ENCODE measurements around the gene C1orf232. TPM values are rescaled to one million over a fixed set of nuclear protein-coding genes. Genes with fewer than 3 reads are reported as not detected.

Gene C1orf232
- total RNA-seq, 1 donor from 2014 or later = not detected

- H3K27me3 Mint-ChIP-seq = peaks cover 14% of the 10 kb centered on the region
- ChIA-PET POLR2A (interaction anchor here (0.6 kb wide), 1 partner anchor 281 kb away, joined by 8 read pairs; no protein-coding TSS in a partner anchor), CTCF (no interaction called here)
Measured at GRCh38 chr1:26164036-26164860, 4.5 kb downstream of the C1orf232 start.

GRCh38 chr1:26163684-26164035, 5.1 kb downstream of the C1orf232 start:
- ATAC-seq (ENCODE audit: low read depth) (no peak), DNase-seq (no peak)
- POLR2A ChIA-PET = interaction anchor here (0.6 kb wide), 1 partner anchor 156 kb away, joined by 8 read pairs; no protein-coding TSS in a partner anchor
- Mint-ChIP-seq H3K36me3 (ENCODE audit: low read depth) (no peaks in the 10 kb centered on the region), H3K4me3 (peak overlapping the region; percentile 15), H3K27ac (no peak overlapping the region), H3K27me3 (peaks cover 17% of the 10 kb centered on the region), H3K9me3 (no peaks in the 10 kb centered on the region), H3K4me1 (peaks cover 13% of the 10 kb centered on the region)
- CTCF ChIA-PET = no interaction called here
- intact Hi-C loops (cut with micrococcal nuclease) = loop anchor here (1.0 to 5.0 kb wide), 3 partner anchors 58 to 256 kb away; partner anchors contain the start of gene STMN1
- TF ChIP-seq CTCF (IDR thresholded peaks at IDR 0.05) = no peak

More at GRCh38 chr1:26164036-26164860, 4.5 kb downstream of the C1orf232 start:
- no peak overlapping the region for H3K27ac Mint-ChIP-seq
- peaks cover 13% of the 10 kb centered on the region for H3K4me1 Mint-ChIP-seq
- H3K36me3 Mint-ChIP-seq (ENCODE audit: low read depth) = no peaks in the 10 kb centered on the region
- intact Hi-C loops (cut with micrococcal nuclease) = loop anchor here (1.0 to 5.0 kb wide), 3 partner anchors 59 to 257 kb away; partner anchors contain the start of gene STMN1
- peak overlapping the region; percentile 56 for H3K4me3 Mint-ChIP-seq
- DNase-seq (peak; percentile 74), ATAC-seq (ENCODE audit: low read depth) (peak; percentile 70)
- no peak for TF ChIP-seq CTCF (IDR thresholded peaks at IDR 0.05)
- H3K9me3 Mint-ChIP-seq = no peaks in the 10 kb centered on the region

- no peaks in the 10 kb centered on the region for H3K9me3 Mint-ChIP-seq
- no peak overlapping the region for H3K27ac Mint-ChIP-seq
- peaks cover 13% of the 10 kb centered on the region for H3K4me1 Mint-ChIP-seq
- H3K4me3 Mint-ChIP-seq = peak overlapping the region; percentile 59
- DNase-seq = no peak
- peaks cover 24% of the 10 kb centered on the region for H3K27me3 Mint-ChIP-seq
- TF ChIP-seq CTCF (IDR thresholded peaks at IDR 0.05) = no peak
- ChIA-PET CTCF (interaction anchor here (0.8 to 1.0 kb wide), 3 partner anchors 12 to 58 kb away, joined by 3 to 5 read pairs (median 3); no protein-coding TSS in a partner anchor), POLR2A (no interaction called here)
- intact Hi-C loops (cut with micrococcal nuclease) = loop anchor here (5.0 kb wide), 2 partner anchors 125 to 255 kb away; partner anchors contain the start of gene STMN1
- no peak for ATAC-seq (ENCODE audit: low read depth)
- no peaks in the 10 kb centered on the region for H3K36me3 Mint-ChIP-seq (ENCODE audit: low read depth)
Measured at GRCh38 chr1:26162220-26162709, 6.5 kb downstream of the C1orf232 start.

GRCh38 chr1:26161415-26162219, 7.1 kb downstream of the C1orf232 start:
- CTCF ChIA-PET = interaction anchor here (0.8 to 1.0 kb wide), 3 partner anchors 11 to 57 kb away, joined by 3 to 5 read pairs (median 3); no protein-coding TSS in a partner anchor
- Mint-ChIP-seq H3K4me1 (peaks cover 13% of the 10 kb centered on the region), H3K27me3 (peaks cover 26% of the 10 kb centered on the region), H3K4me3 (peak overlapping the region; percentile 59), H3K9me3 (no peaks in the 10 kb centered on the region), H3K27ac (no peak overlapping the region), H3K36me3 (ENCODE audit: low read depth) (no peaks in the 10 kb centered on the region)
- DNase-seq (peak; percentile 54), ATAC-seq (ENCODE audit: low read depth) (peak; percentile 64)
- POLR2A ChIA-PET = no interaction called here
- no peak for TF ChIP-seq CTCF (IDR thresholded peaks at IDR 0.05)
- intact Hi-C loops (cut with micrococcal nuclease) = loop anchor here (5.0 kb wide), 2 partner anchors 124 to 254 kb away; partner anchors contain the start of gene STMN1
